ENCODE results near the gene CARS2.

DNA sequence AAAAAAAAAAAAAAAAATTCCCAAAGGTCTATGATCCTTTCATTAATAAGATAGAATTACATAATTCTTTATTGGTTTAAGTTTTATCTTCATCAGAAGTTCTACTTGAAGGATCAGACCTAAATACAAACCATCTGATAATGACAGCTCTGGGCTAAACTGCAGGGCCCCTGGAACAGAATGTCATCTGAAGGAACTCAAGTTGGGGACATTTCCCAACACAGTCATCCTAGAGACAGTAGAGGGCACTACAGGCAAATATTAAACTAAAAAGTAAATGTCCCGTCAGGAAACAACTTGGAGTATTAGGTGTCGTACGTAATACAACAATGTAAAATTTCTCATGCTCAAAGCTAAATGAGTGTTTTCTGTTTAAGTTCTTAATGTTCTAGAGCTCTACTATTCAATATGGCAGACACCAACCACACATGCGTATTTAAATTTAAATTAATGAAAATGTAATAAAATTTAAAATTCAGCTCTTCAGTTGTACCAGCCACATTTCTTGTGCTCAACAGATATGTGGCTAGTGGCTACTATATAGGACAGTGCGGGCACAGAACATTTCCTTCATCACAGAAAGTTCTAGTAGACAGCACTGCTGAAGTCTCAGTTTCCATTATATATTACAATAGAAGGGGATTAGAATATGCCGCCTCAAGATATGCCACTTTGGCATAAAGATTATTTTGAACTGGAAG lies 112.3 kb downstream of the CARS2 start:
- TF ChIP-seq ZNF331 (CRISPR knock-in tag; IDR thresholded peaks at IDR 0.05; ENCODE audit: low read depth) = no peak
- TF ChIP-seq, protein P1, sequence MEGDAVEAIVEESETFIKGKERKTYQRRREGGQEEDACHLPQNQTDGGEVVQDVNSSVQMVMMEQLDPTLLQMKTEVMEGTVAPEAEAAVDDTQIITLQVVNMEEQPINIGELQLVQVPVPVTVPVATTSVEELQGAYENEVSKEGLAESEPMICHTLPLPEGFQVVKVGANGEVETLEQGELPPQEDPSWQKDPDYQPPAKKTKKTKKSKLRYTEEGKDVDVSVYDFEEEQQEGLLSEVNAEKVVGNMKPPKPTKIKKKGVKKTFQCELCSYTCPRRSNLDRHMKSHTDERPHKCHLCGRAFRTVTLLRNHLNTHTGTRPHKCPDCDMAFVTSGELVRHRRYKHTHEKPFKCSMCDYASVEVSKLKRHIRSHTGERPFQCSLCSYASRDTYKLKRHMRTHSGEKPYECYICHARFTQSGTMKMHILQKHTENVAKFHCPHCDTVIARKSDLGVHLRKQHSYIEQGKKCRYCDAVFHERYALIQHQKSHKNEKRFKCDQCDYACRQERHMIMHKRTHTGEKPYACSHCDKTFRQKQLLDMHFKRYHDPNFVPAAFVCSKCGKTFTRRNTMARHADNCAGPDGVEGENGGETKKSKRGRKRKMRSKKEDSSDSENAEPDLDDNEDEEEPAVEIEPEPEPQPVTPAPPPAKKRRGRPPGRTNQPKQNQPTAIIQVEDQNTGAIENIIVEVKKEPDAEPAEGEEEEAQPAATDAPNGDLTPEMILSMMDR (conservative IDR thresholded peaks at IDR 0.05; ENCODE audit: low read depth in 2 of 2) = peak; percentile 68 to 72
- no peak for TF ChIP-seq EZH2 (IDR thresholded peaks at IDR 0.05; ENCODE audit: low read depth, unreplicated experiment)
- no peak for TF ChIP-seq ETS1 (IDR thresholded peaks at IDR 0.05)
- TF ChIP-seq POLR2AphosphoS5 (IDR thresholded peaks at IDR 0.05; ENCODE audit: low read depth) = no peak

All from GM23338 (cell line).